Neutrophil (primary cell): ENCODE measurements around the gene PPP2R2C.

Source experiments
- H3K27ac ChIP-seq: fragments of 200-600 bp; sonication (generic); 2 replicates; pipeline ENCODE4 v1.5.1; 2016; ENCODE audit warnings: mild to moderate bottlenecking, moderate library complexity
- H3K27me3 ChIP-seq: fragments of 200-600 bp; sonication (generic); 2 replicates; pipeline ENCODE4 v1.6.0; 2016; ENCODE audit warnings: mild to moderate bottlenecking
- H3K36me3 ChIP-seq: fragments of 200-600 bp; sonication (generic); 2 replicates; pipeline ENCODE4 v1.5.1; 2017
- H3K4me1 ChIP-seq, 2 experiments: fragments of 200-600 bp in 1 of 2; sonication (generic) in 1 of 2; 1 replicate in 1 of 2; 2 replicates in 1 of 2; pipeline versions ENCODE4 v1.5.1 to v1.6.1; 2013 to 2016; ENCODE audit warnings: low read depth in 1 of 2, low read length in 1 of 2, mild to moderate bottlenecking in 1 of 2, moderate library complexity in 1 of 2; ENCODE audit not compliant: control insufficient read depth in 1 of 2, insufficient read depth in 1 of 2
- H3K4me3 ChIP-seq, 2 experiments: fragments of 200-600 bp in 1 of 2; sonication (generic) in 1 of 2; 1 replicate in 1 of 2; 2 replicates in 1 of 2; pipeline ENCODE4 v1.5.1; 2013 to 2016; ENCODE audit warnings: low read depth in 1 of 2, low read length in 1 of 2, mild to moderate bottlenecking in 1 of 2, moderate library complexity in 1 of 2
- H3K9me3 ChIP-seq: fragments of 200-600 bp; sonication (generic); 2 replicates; pipeline ENCODE4 v1.5.1; 2016
- TF ChIP-seq, protein P1 (sequence below): fragments of 200-600 bp; sonication (generic); IDR thresholded peaks from 2 replicates; pipeline ENCODE4 v1.5.1; 2016; ENCODE audit warnings: antibody characterized with exemption

The PPP2R2C gene

GRCh38 chr4:6461301-6462165, 10.9 kb downstream of the PPP2R2C start:
- TF ChIP-seq, protein P1, sequence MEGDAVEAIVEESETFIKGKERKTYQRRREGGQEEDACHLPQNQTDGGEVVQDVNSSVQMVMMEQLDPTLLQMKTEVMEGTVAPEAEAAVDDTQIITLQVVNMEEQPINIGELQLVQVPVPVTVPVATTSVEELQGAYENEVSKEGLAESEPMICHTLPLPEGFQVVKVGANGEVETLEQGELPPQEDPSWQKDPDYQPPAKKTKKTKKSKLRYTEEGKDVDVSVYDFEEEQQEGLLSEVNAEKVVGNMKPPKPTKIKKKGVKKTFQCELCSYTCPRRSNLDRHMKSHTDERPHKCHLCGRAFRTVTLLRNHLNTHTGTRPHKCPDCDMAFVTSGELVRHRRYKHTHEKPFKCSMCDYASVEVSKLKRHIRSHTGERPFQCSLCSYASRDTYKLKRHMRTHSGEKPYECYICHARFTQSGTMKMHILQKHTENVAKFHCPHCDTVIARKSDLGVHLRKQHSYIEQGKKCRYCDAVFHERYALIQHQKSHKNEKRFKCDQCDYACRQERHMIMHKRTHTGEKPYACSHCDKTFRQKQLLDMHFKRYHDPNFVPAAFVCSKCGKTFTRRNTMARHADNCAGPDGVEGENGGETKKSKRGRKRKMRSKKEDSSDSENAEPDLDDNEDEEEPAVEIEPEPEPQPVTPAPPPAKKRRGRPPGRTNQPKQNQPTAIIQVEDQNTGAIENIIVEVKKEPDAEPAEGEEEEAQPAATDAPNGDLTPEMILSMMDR: no peak
- peaks cover 43% of the 10 kb centered on the region for H3K27me3 ChIP-seq

GRCh38 chr4:6460876-6461275, 11.5 kb downstream of the PPP2R2C start:
- no peak overlapping the region for H3K27ac ChIP-seq
- H3K36me3 ChIP-seq: no peaks in the 10 kb centered on the region
- TF ChIP-seq, protein P1: no peak
- H3K4me3 ChIP-seq: no peak overlapping the region
- no peaks in the 10 kb centered on the region for H3K9me3 ChIP-seq
- H3K4me1 ChIP-seq: no peaks in the 10 kb centered on the region
- H3K27me3 ChIP-seq: peaks cover 39% of the 10 kb centered on the region

More at GRCh38 chr4:6461301-6462165, 10.9 kb downstream of the PPP2R2C start:
- Histone ChIP-seq H3K27ac (no peak overlapping the region), H3K36me3 (no peaks in the 10 kb centered on the region), H3K9me3 (no peaks in the 10 kb centered on the region), H3K4me1 (no peaks in the 10 kb centered on the region), H3K4me3 (no peak overlapping the region)

GRCh38 chr4:6458528-6458927, 13.9 kb downstream of the PPP2R2C start:
- no peak overlapping the region for H3K27ac ChIP-seq
- H3K4me3 ChIP-seq: no peak overlapping the region
- H3K9me3 ChIP-seq: no peaks in the 10 kb centered on the region
- no peaks in the 10 kb centered on the region for H3K36me3 ChIP-seq
- TF ChIP-seq, protein P1: no peak
- H3K27me3 ChIP-seq: peaks cover 43% of the 10 kb centered on the region
- no peaks in the 10 kb centered on the region for H3K4me1 ChIP-seq

GRCh38 chr4:6456450-6456849, 16.0 kb downstream of the PPP2R2C start:
- H3K4me3 ChIP-seq: no peak overlapping the region
- no peaks in the 10 kb centered on the region for H3K9me3 ChIP-seq
- H3K36me3 ChIP-seq: no peaks in the 10 kb centered on the region
- no peak overlapping the region for H3K27ac ChIP-seq
- peaks cover 39% of the 10 kb centered on the region for H3K27me3 ChIP-seq
- TF ChIP-seq, protein P1: no peak
- H3K4me1 ChIP-seq: no peaks in the 10 kb centered on the region

GRCh38 chr4:6454112-6454910, 18.1 kb downstream of the PPP2R2C start:
- Histone ChIP-seq H3K4me1 (no peaks in the 10 kb centered on the region), H3K36me3 (no peaks in the 10 kb centered on the region), H3K4me3 (no peak overlapping the region), H3K27me3 (peaks cover 22% of the 10 kb centered on the region), H3K27ac (no peak overlapping the region), H3K9me3 (no peaks in the 10 kb centered on the region)
- TF ChIP-seq, protein P1: no peak
